K562 (cell line): ENCODE measurements around the gene ATP1A3. TPM values are rescaled to one million over a fixed set of nuclear protein-coding genes. Genes with fewer than 3 reads are reported as not detected.
A peak's percentile ranks its signal among the peaks of the same experiment; 100 is the strongest.

Experiments used
- CBX3 ChIP-seq, 2 experiments: IDR thresholded peaks; 1 replicate in 1 of 2; 2 replicates in 1 of 2; pipeline ENCODE4 v1.6.1; 2012; ENCODE audit warnings: inconsistent platforms in 2 of 2, low read length in 2 of 2, borderline replicate concordance in 1 of 2, control low read depth in 1 of 2
- JUNB ChIP-seq: fragments of 450-650 bp; formaldehyde crosslinking; conservative IDR thresholded peaks from 2 replicates; pipeline ENCODE4 v1.4.0; 2020; ENCODE audit warnings: mild to moderate bottlenecking
- MCM7 ChIP-seq, 2 experiments: fragments of 450-650 bp; IDR thresholded peaks; 2 replicates each; pipeline ENCODE4 v1.6.1; 2016 to 2018
- MYNN ChIP-seq, 2 experiments: sonication (generic); formaldehyde crosslinking in 1 of 2; IDR thresholded peaks; 2 replicates each; pipeline versions ENCODE4 v1.5.0 to v1.6.1; 2016 to 2020; ENCODE audit warnings: antibody characterized with exemption in 1 of 2, missing genetic modification reagents in 1 of 2
- NFRKB ChIP-seq: fragments of 450-650 bp; IDR thresholded peaks from 2 replicates; pipeline ENCODE4 v1.6.1; 2016; ENCODE audit warnings: low read depth
- NR3C1 ChIP-seq: sonication (generic); formaldehyde crosslinking; IDR thresholded peaks from 2 replicates; pipeline ENCODE4 v1.8.1; 2022; ENCODE audit warnings: missing genetic modification reagents
- OTX1 ChIP-seq: fragments of 450-650 bp; formaldehyde crosslinking; IDR thresholded peaks from 2 replicates; pipeline ENCODE4 v1.4.0; 2022; ENCODE audit warnings: mild to moderate bottlenecking
- RAD51 ChIP-seq: fragments of 450-650 bp; IDR thresholded peaks from 2 replicates; pipeline ENCODE4 v1.7.1; 2016; ENCODE audit warnings: low read depth, mild to moderate bottlenecking, borderline replicate concordance
- RBM14 ChIP-seq: fragments of 200-400 bp; formaldehyde crosslinking; IDR thresholded peaks from 2 replicates; pipeline ENCODE4 v1.6.1; 2018; ENCODE audit warnings: low read depth, mild to moderate bottlenecking, low read length, moderate library complexity, borderline replicate concordance; ENCODE audit not compliant: insufficient read depth
- SMAD1 ChIP-seq: fragments of 150-350 bp; IDR thresholded peaks from 2 replicates; pipeline ENCODE4 v1.6.1; 2014; ENCODE audit warnings: low read length, low read depth; ENCODE audit not compliant: partially characterized antibody
- ZBED1 ChIP-seq: IDR thresholded peaks from 2 replicates; pipeline ENCODE4 v1.6.1; 2014
- polyA plus RNA-seq, 8 experiments: library from polyadenylated mRNA; depleted of rRNA in 4 of 8; stranded (reverse) in 5 of 8; unstranded in 3 of 8; fragments of >200 nt; fragmentation: Nextera tagmentation in 2 of 8; fragmentation: Illumina TruSeq in 1 of 8; extraction: Ambion mirVana in 2 of 8; extraction: Trizol in 1 of 8; gene quantifications; 2 replicates each; pipeline versions ENCODE4 v1.2.1 to v1.2.3, GENCODE V29; 2011 to 2014; ENCODE audit warnings: inconsistent platforms in 1 of 8, missing spikeins in 1 of 8
- total RNA-seq, 7 experiments: library from RNA; depleted of rRNA in 6 of 7; stranded (reverse); fragments of >200 nt in 6 of 7; fragmentation: Illumina TruSeq in 2 of 7; extraction: Trizol in 2 of 7; gene quantifications; 2 replicates each; pipeline versions ENCODE4 v1.2.1 to v1.2.3, GENCODE V29; 2011 to 2021; ENCODE audit warnings: low replicate concordance in 1 of 7
- TF ChIP-seq, protein P1 (sequence below): fragments of 200-600 bp; sonication (generic); IDR thresholded peaks from one replicate; pipeline ENCODE4 v1.6.1; 2012; ENCODE audit warnings: mild to moderate bottlenecking, low read depth, low read length, inconsistent platforms
- TF ChIP-seq, protein P2 (sequence below): sonication (generic); formaldehyde crosslinking; IDR thresholded peaks from 2 replicates; pipeline ENCODE4 v1.9.0; 2022; ENCODE audit warnings: mild to moderate bottlenecking, missing genetic modification reagents

The ATP1A3 gene
- total and polyA plus RNA-seq, 9 of the 15 experiments (the other 6 are each of a cell fraction or from before 2014, with no cell fraction given): 0.03 to 1.0 (median 0.17) TPM; not detected in 3

DNA sequence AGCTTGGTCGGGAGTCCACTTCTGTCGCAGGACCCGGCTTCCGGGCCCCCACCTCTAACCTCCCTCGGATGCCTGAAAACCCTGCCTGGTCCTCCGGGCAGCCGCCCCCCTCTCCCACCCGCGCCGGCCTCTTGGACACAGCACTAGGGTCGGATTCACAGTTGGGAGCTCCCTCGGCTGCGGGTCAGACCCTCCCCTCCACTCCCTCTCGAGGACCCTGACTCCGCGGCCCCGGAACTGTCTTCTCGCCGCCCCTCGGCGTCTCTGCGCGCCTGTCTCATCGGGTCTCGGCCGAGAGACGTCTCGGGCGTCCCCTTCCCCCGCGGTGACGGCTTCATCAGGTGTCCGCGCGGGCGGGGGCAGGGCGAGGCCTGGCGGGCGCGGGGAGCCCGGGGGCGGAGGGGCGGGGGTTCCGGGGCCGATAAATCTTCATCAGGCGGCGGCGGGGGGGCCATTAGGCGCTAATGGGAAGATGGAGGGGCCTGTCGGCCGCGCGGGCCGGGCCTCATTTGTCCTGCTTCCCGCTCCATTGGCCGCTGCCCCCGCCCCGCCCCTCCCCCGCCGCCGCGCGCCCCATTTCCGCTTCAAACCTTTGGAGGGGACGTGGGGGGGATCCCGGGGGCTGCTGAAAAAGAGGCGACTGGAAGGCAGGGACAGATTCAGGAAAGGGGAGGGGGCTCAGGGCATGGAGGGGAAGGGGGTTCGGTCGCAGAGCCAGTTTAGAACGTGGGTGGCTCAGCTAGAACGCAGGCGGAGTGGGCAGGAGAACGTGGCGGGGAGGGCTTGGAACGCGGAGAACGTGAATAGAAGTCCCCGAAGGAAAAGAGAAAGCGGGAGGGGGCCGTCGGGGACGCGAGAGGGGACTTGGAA is 53.9 kb downstream of the ATP1A3 start (continued):
- TF ChIP-seq, protein P1, sequence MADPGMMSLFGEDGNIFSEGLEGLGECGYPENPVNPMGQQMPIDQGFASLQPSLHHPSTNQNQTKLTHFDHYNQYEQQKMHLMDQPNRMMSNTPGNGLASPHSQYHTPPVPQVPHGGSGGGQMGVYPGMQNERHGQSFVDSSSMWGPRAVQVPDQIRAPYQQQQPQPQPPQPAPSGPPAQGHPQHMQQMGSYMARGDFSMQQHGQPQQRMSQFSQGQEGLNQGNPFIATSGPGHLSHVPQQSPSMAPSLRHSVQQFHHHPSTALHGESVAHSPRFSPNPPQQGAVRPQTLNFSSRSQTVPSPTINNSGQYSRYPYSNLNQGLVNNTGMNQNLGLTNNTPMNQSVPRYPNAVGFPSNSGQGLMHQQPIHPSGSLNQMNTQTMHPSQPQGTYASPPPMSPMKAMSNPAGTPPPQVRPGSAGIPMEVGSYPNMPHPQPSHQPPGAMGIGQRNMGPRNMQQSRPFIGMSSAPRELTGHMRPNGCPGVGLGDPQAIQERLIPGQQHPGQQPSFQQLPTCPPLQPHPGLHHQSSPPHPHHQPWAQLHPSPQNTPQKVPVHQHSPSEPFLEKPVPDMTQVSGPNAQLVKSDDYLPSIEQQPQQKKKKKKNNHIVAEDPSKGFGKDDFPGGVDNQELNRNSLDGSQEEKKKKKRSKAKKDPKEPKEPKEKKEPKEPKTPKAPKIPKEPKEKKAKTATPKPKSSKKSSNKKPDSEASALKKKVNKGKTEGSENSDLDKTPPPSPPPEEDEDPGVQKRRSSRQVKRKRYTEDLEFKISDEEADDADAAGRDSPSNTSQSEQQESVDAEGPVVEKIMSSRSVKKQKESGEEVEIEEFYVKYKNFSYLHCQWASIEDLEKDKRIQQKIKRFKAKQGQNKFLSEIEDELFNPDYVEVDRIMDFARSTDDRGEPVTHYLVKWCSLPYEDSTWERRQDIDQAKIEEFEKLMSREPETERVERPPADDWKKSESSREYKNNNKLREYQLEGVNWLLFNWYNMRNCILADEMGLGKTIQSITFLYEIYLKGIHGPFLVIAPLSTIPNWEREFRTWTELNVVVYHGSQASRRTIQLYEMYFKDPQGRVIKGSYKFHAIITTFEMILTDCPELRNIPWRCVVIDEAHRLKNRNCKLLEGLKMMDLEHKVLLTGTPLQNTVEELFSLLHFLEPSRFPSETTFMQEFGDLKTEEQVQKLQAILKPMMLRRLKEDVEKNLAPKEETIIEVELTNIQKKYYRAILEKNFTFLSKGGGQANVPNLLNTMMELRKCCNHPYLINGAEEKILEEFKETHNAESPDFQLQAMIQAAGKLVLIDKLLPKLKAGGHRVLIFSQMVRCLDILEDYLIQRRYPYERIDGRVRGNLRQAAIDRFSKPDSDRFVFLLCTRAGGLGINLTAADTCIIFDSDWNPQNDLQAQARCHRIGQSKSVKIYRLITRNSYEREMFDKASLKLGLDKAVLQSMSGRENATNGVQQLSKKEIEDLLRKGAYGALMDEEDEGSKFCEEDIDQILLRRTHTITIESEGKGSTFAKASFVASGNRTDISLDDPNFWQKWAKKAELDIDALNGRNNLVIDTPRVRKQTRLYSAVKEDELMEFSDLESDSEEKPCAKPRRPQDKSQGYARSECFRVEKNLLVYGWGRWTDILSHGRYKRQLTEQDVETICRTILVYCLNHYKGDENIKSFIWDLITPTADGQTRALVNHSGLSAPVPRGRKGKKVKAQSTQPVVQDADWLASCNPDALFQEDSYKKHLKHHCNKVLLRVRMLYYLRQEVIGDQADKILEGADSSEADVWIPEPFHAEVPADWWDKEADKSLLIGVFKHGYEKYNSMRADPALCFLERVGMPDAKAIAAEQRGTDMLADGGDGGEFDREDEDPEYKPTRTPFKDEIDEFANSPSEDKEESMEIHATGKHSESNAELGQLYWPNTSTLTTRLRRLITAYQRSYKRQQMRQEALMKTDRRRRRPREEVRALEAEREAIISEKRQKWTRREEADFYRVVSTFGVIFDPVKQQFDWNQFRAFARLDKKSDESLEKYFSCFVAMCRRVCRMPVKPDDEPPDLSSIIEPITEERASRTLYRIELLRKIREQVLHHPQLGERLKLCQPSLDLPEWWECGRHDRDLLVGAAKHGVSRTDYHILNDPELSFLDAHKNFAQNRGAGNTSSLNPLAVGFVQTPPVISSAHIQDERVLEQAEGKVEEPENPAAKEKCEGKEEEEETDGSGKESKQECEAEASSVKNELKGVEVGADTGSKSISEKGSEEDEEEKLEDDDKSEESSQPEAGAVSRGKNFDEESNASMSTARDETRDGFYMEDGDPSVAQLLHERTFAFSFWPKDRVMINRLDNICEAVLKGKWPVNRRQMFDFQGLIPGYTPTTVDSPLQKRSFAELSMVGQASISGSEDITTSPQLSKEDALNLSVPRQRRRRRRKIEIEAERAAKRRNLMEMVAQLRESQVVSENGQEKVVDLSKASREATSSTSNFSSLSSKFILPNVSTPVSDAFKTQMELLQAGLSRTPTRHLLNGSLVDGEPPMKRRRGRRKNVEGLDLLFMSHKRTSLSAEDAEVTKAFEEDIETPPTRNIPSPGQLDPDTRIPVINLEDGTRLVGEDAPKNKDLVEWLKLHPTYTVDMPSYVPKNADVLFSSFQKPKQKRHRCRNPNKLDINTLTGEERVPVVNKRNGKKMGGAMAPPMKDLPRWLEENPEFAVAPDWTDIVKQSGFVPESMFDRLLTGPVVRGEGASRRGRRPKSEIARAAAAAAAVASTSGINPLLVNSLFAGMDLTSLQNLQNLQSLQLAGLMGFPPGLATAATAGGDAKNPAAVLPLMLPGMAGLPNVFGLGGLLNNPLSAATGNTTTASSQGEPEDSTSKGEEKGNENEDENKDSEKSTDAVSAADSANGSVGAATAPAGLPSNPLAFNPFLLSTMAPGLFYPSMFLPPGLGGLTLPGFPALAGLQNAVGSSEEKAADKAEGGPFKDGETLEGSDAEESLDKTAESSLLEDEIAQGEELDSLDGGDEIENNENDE: no peak
- TF ChIP-seq OTX1 (CRISPR knock-in tag) (no peak), NFRKB (peak; percentile 15; the same call in 1 of the 2 replicates), MYNN (IDR thresholded peaks at IDR 0.05) (no peak), MYNN (CRISPR knock-in tag; IDR thresholded peaks at IDR 0.05) (no peak), MCM7 (IDR thresholded peaks at IDR 0.05) (no peak), JUNB (no peak), SMAD1 (no peak), RBM14 (no peak), CBX3 (IDR thresholded peaks at IDR 0.05; ENCODE audit: borderline replicate concordance in 1 of 2, low read length in 2 of 2) (no peak), RAD51 (no peak), ZBED1 (no peak), NR3C1 (CRISPR knock-in tag) (0 out of 2 replicates have a peak, but pooled peaks have one; percentile 29)
- TF ChIP-seq, protein P2, sequence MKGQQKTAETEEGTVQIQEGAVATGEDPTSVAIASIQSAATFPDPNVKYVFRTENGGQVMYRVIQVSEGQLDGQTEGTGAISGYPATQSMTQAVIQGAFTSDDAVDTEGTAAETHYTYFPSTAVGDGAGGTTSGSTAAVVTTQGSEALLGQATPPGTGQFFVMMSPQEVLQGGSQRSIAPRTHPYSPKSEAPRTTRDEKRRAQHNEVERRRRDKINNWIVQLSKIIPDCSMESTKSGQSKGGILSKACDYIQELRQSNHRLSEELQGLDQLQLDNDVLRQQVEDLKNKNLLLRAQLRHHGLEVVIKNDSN (CRISPR knock-in tag): no peak
